HepG2 (cell line): ENCODE measurements around the gene TTC4. TPM values are rescaled to one million over a fixed set of nuclear protein-coding genes. Genes with fewer than 3 reads are reported as not detected.
A peak's percentile ranks its signal among the peaks of the same experiment; 100 is the strongest.

Experiments used
- AHR ChIP-seq: IDR thresholded peaks from 2 replicates; pipeline ENCODE4 v1.6.1; 2018; ENCODE audit warnings: missing genetic modification reagents, missing compliant biosample characterization
- ATF7-NPFF ChIP-seq: sonication (generic); formaldehyde crosslinking; IDR thresholded peaks from 2 replicates; pipeline ENCODE4 v1.8.1; 2023; ENCODE audit warnings: mild to moderate bottlenecking, low read depth, missing genetic modification reagents, moderate library complexity
- BRCA1 ChIP-seq: sonication (generic); formaldehyde crosslinking; IDR thresholded peaks from 2 replicates; pipeline ENCODE4 v1.4.0; 2020; ENCODE audit warnings: missing genetic modification reagents
- DNMT3B ChIP-seq: conservative IDR thresholded peaks from 2 replicates; pipeline ENCODE4 v1.6.1; 2016; ENCODE audit warnings: missing biosample characterization, control low read depth
- FOXK1 ChIP-seq: sonication (generic); formaldehyde crosslinking; IDR thresholded peaks from 2 replicates; pipeline ENCODE4 v1.4.0; 2020; ENCODE audit warnings: low read depth, missing genetic modification reagents, borderline replicate concordance
- JUN ChIP-seq: sonication (generic); formaldehyde crosslinking; IDR thresholded peaks from 2 replicates; pipeline ENCODE4 v1.4.0; 2020; ENCODE audit warnings: mild to moderate bottlenecking, missing genetic modification reagents
- MAFK ChIP-seq, 2 experiments: IDR thresholded peaks in 1 of 2; conservative IDR thresholded peaks in 1 of 2; 2 replicates each; pipeline ENCODE4 v1.6.1; 2011; ENCODE audit warnings: improper control_type of control experiment in 2 of 2, low read length in 2 of 2
- MXD1 ChIP-seq: sonication (generic); formaldehyde crosslinking; IDR thresholded peaks from 2 replicates; pipeline ENCODE4 v1.4.0; 2020; ENCODE audit warnings: mild to moderate bottlenecking, missing genetic modification reagents
- NAIF1 ChIP-seq: sonication (generic); formaldehyde crosslinking; IDR thresholded peaks from 2 replicates; pipeline ENCODE4 v1.5.0; 2020; ENCODE audit warnings: mild to moderate bottlenecking, missing genetic modification reagents, borderline replicate concordance
- PHF5A ChIP-seq: IDR thresholded peaks from one replicate; pipeline ENCODE4 v1.6.1; 2018; ENCODE audit warnings: low read depth, missing genetic modification reagents; ENCODE audit not compliant: unreplicated experiment
- PITX1 ChIP-seq: sonication (generic); formaldehyde crosslinking; IDR thresholded peaks from 2 replicates; pipeline ENCODE4 v1.5.1; 2020; ENCODE audit warnings: mild to moderate bottlenecking, missing genetic modification reagents
- POLR2G ChIP-seq: fragments of 200-400 bp; formaldehyde crosslinking; IDR thresholded peaks from 2 replicates; pipeline ENCODE4 v1.6.1; 2018; ENCODE audit warnings: mild to moderate bottlenecking, low read depth, low read length, moderate library complexity
- PREB ChIP-seq: sonication (generic); formaldehyde crosslinking; IDR thresholded peaks from 2 replicates; pipeline ENCODE4 v1.4.0; 2020; ENCODE audit warnings: missing genetic modification reagents
- SP4 ChIP-seq: sonication (generic); formaldehyde crosslinking; IDR thresholded peaks from 2 replicates; pipeline ENCODE4 v1.8.1; 2023; ENCODE audit warnings: mild to moderate bottlenecking, missing genetic modification reagents
- THAP11 ChIP-seq: IDR thresholded peaks from 2 replicates; pipeline ENCODE4 v1.6.1; 2016; ENCODE audit warnings: missing biosample characterization, missing genetic modification reagents
- ZBTB7A ChIP-seq: sonication (generic); formaldehyde crosslinking; IDR thresholded peaks from 2 replicates; pipeline ENCODE4 v1.8.0; 2022; ENCODE audit warnings: mild to moderate bottlenecking, missing genetic modification reagents
- ZC3H4 ChIP-seq: sonication (generic); formaldehyde crosslinking; IDR thresholded peaks from 2 replicates; pipeline ENCODE4 v1.4.0; 2020; ENCODE audit warnings: missing genetic modification reagents, borderline replicate concordance
- ZFP62 ChIP-seq: sonication (generic); formaldehyde crosslinking; IDR thresholded peaks from 2 replicates; pipeline ENCODE4 v1.4.0; 2020; ENCODE audit warnings: missing genetic modification reagents
- ZFX ChIP-seq: sonication (generic); formaldehyde crosslinking; IDR thresholded peaks from 2 replicates; pipeline ENCODE4 v1.4.0; 2020; ENCODE audit warnings: mild to moderate bottlenecking, low read depth, missing genetic modification reagents, moderate library complexity
- ZNF225 ChIP-seq: sonication (generic); formaldehyde crosslinking; IDR thresholded peaks from 2 replicates; pipeline ENCODE4 v1.4.0; 2020; ENCODE audit warnings: mild to moderate bottlenecking, missing genetic modification reagents
- ZNF235 ChIP-seq: sonication (generic); formaldehyde crosslinking; IDR thresholded peaks from 2 replicates; pipeline ENCODE4 v1.8.1; 2023; ENCODE audit warnings: mild to moderate bottlenecking, missing genetic modification reagents, borderline replicate concordance
- ZNF484 ChIP-seq: sonication (generic); formaldehyde crosslinking; IDR thresholded peaks from 2 replicates; pipeline ENCODE4 v1.5.1; 2020; ENCODE audit warnings: mild to moderate bottlenecking, low read depth, missing genetic modification reagents, borderline replicate concordance
- ZNF687 ChIP-seq: sonication (generic); formaldehyde crosslinking; IDR thresholded peaks from 2 replicates; pipeline ENCODE4 v1.5.1; 2020; ENCODE audit warnings: mild to moderate bottlenecking, missing genetic modification reagents, moderate library complexity
- ZNF776 ChIP-seq: sonication (generic); formaldehyde crosslinking; IDR thresholded peaks from 2 replicates; pipeline ENCODE4 v1.4.0; 2020; ENCODE audit warnings: mild to moderate bottlenecking, missing genetic modification reagents
- ZZZ3 ChIP-seq: sonication (generic); formaldehyde crosslinking; IDR thresholded peaks from 2 replicates; pipeline ENCODE4 v1.4.0; 2020; ENCODE audit warnings: missing genetic modification reagents, mild to moderate bottlenecking, borderline replicate concordance
- polyA plus RNA-seq, 8 experiments: library from polyadenylated mRNA; depleted of rRNA in 3 of 8; stranded (reverse) in 7 of 8; unstranded in 1 of 8; fragments of >200 nt; fragmentation: Illumina TruSeq in 4 of 8; extraction: Trizol in 4 of 8; gene quantifications; 2 replicates each; pipeline versions ENCODE4 v1.2.1 to v1.2.3, GENCODE V29; 2011 to 2016; ENCODE audit warnings: low read depth in 4 of 8, missing spikeins in 1 of 8, mixed read lengths in 1 of 8; ENCODE audit not compliant: insufficient read depth in 1 of 8
- total RNA-seq, 5 experiments: library from RNA; depleted of rRNA; stranded (reverse); fragments of >200 nt; fragmentation: Illumina TruSeq; extraction: Trizol; gene quantifications; 2 replicates each; pipeline ENCODE4 v1.2.3, GENCODE V29; 2016; ENCODE audit warnings: low read depth in 1 of 5

The TTC4 gene
- total and polyA plus RNA-seq, 2 of the 13 experiments (the other 11 are each of a cell fraction or from before 2014, with no cell fraction given): 13.1 to 24.7 TPM

- no peak for TF ChIP-seq ZC3H4 (CRISPR knock-in tag)
- peak; percentile 89 for TF ChIP-seq ZNF687
- TF ChIP-seq PITX1 (CRISPR knock-in tag): peak; percentile 67; the same call in 1 of the 2 replicates
- peak; percentile 72; the same call in 1 of the 2 replicates for TF ChIP-seq NAIF1 (CRISPR knock-in tag)
- peak; percentile 82; the same call in 1 of the 2 replicates for TF ChIP-seq MXD1 (CRISPR knock-in tag)
- no peak; the same call in 1 of the 2 replicates for TF ChIP-seq AHR
- peak; percentile 15 for TF ChIP-seq PHF5A (CRISPR knock-in tag)
- 0 out of 2 replicates have a peak, but pooled peaks have one; percentile 29 for TF ChIP-seq ZNF235 (CRISPR knock-in tag)
- TF ChIP-seq ZNF484 (CRISPR knock-in tag): no peak
- 0 out of 2 replicates have a peak, but pooled peaks have one; percentile 40 for TF ChIP-seq ZNF225
- peak; percentile 82; the same call in 1 of the 2 replicates for TF ChIP-seq FOXK1 (CRISPR knock-in tag)
- peak; percentile 89 for TF ChIP-seq ZFX (CRISPR knock-in tag)
- no peak for TF ChIP-seq JUN
- peak; percentile 89; the same call in 1 of the 2 replicates for TF ChIP-seq ZBTB7A (CRISPR knock-in tag)
- TF ChIP-seq ATF7-NPFF (CRISPR knock-in tag): 0 out of 2 replicates have a peak, but pooled peaks have one; percentile 43
- no peak for TF ChIP-seq ZZZ3 (CRISPR knock-in tag)
- peak; percentile 90 for TF ChIP-seq POLR2G
- no peak for TF ChIP-seq ZNF776
- no peak for TF ChIP-seq DNMT3B (CRISPR knock-in tag)
- TF ChIP-seq BRCA1: 0 out of 2 replicates have a peak, but pooled peaks have one; percentile 37
- TF ChIP-seq PREB (CRISPR knock-in tag): no peak
- no peak for TF ChIP-seq MAFK (conservative IDR thresholded peaks at IDR 0.05 in 1 of 2, IDR thresholded peaks at IDR 0.05 in 1 of 2; ENCODE audit: low read length in 2 of 2)
- peak; percentile 90 for TF ChIP-seq SP4 (CRISPR knock-in tag)
- no peak for TF ChIP-seq ZFP62 (CRISPR knock-in tag)
- TF ChIP-seq THAP11 (CRISPR knock-in tag): peak; percentile 95
Observed at GRCh38 chr1:54764133-54764921, 48.7 kb downstream of the TTC4 start, which contains the start of gene PARS2 (continued).
